Forelimb muscle (tissue), 1 donor: Measurements from ENCODE around the gene LIMK1. TPM values are rescaled to one million over a fixed set of nuclear protein-coding genes. Genes with fewer than 3 reads are reported as not detected.
"Not testable (repeated sequence)": the region's sequence is repeated elsewhere in the genome, so short reads cannot be mapped to it uniquely, and the experiment has no call there.

Experiments used
- DNase-seq: peaks from one replicate; pipeline ENCODE4 v3.0.0-alpha.2; 2013; ENCODE audit warnings: low read depth
- polyA plus RNA-seq: library from polyadenylated mRNA; unstranded; fragments of 120-200 nt; gene quantifications from one replicate; pipeline ENCODE4 v1.2.1, GENCODE V29; 2013; ENCODE audit not compliant: insufficient read length

The LIMK1 gene
- 13.9 TPM for polyA plus RNA-seq

DNA sequence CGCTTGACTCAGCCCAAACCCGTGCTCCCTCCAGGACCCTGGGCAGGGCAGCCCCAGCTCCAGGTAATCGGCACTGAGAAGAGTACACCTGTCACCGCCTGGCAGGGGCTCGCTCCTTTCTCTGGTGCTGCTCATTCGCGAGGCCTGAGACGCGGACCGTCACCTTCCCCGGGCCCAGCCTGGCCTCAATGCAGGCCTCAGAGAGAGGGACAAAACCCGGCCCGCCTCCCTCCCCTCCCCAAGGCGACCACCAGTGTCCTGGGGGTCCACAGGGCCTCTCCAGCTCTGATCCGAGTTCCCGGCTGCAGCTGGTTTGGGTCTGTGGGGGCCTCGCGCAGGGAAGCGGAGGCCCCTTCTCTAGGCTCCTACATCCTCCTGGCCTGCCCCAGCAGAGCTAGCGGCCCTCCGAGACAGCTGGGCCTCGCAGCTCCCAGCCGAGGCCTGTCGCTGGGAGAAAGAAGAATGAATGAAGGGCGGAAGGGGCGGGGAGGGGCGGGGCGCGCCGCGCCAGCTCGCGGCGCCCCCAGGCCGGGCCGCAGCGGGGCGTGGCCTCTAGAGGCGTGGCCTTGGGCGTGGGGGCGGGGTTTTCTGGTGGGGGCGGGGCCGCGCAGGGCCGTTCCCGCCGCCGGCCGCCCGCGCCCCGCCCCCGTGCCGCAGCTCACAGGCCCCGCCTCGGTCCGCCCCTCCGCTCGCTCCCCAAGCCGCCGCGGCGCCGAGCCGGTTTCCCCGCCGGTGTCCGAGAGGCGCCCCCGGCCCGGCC lies at the start of gene LIMK1:
Gene LIMK1 (plus strand): TSS at position 688 of the 760 bp plus-strand sequence. CDS start 187 bp downstream, outside the sequence.
- DNase-seq: no peak

DNA sequence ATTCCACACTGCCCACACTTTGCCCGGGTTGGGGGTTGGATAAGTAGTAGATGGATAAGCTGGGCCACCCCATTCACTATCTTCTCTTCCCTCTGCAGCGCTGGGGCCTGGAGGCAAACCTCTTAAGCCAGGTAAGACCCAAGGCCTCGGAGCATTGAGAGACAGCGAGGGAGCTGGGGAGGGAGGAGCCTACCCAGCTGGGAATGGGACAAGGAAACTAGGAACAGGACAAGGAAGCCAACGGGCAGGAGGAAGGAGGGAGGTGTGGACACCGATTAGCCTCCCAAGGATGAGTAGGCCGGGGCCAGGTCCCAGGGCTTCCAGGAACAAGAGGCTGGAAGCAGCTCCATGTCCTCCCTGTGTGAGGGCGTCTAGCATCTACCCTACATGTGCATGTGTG lies 46.0 kb upstream of the LIMK1 start:
- no peak for DNase-seq

DNA sequence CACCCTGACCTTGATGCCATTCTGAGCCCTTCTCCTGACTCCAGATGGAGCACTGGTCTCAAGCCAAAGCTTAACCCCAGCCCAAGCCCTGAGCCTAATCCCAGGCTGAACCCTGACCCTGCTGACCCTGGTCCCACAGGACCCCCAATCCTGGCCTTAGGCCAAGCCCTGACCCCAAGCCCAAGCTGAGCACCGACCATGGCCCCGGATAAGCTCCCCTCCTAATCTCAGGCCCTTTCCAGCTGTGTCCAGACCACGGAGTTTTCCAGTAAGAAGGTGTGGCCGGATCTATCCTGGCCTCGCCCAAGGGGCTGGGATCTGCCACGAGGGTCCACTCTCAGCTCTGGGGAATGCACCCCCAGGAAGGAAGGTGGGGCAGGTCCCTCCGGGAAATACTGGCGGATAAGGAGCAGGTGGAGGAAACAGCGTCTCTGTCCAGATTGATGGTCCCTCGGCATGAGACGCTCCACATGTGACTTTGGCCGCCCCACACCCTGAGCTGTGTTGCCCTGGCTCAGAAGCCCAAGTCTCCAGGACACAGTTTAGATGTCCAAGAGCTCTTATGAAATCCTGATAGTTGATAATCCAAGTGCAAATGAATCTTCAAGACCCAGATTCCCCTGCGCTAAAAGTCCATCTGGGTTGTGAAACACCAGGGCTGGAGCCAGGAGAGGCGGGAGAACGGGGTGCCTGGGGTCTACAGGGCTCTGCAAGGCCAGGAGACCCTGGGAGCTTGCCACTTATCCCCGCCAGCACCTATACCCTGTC lies 45.2 kb upstream of the LIMK1 start:
- DNase-seq: no peak

DNA sequence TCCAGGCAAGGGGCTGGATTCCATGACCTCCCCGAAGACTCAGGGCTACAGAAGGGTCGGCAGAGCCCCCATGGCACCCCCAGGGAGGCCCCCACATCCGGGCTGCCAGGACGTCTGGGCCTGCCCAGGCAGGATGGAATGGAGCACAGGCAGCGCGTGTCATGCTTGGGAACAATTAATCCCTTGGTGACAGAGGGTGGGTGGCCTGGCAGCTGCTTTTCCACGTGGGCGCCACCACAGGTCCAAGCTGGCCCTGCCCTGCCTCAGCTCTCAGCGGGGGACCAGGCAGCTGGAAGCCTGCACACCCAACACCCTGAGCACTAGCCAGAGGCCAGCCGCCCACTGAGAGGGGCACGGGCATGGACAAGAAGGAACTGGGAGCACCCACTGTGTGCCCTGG lies 44.3 kb upstream of the LIMK1 start:
- no peak for DNase-seq

DNA sequence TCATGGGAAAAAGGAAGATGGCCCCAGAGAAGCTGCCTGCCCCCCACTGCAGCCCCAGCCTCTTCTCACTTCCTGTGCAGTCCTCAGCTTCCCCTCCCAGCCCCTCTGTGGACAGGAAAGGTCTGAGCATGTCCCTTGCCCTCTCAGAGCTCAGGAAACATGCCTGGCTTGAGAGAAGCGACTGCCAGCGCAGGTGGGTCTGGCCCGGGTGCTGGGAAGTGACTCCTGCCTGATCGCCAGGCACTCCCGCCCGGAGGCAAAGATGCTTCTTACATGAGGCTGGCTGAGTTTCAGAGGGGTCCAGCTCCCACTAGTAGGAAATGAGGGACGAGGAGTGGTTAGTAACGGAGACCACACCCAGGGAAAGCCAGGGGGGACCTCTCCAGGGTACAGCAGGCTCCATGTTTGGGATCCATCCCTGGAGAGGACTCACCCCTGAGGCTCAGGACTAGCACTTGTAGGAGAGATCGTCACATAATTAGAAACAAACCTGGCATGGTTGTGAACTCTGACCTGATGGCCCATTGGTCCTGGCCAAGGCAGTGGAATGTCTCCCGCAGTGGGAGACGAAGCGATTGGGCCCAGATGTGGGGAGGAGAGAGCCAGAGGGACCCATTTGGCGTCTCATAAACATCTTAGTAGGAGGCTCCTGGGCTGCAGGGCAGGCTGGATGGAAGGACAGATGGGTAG lies 43.4 kb upstream of the LIMK1 start:
- DNase-seq: no peak

DNA sequence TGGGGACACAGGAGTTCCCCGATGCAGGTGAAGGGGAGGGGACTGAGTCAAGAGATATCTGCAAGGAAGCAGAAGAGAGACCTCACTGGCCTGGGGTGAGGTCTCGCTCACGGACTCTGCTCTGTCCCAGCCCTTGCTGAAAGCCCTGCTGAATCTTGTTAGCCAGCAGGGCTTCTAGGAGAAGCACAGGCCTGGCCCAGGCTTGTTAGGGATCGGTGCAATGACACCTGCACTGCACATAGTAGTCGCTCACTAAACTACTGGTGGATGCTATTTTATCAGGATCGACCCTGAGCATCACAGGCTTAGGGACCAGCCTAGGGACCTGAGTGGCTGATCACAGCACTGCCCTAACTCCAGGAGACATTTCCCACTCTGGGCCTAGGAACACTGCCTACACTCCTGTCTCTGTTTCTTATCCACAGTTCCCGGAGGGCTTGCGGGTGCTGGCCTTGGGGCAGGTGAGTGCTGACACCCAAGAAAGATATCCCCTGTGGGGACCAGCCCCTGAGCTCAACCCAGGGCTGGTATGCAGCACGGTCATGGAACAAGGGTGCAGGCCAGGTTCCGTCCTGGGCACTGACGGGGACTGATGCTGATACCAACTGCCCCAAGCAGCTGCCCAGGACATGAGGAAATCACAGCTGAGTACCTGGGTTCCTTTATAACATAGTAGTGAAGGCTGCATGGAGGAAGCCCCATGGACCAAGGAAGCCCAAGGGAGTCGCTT lies 42.6 kb upstream of the LIMK1 start:
- no peak for DNase-seq

DNA sequence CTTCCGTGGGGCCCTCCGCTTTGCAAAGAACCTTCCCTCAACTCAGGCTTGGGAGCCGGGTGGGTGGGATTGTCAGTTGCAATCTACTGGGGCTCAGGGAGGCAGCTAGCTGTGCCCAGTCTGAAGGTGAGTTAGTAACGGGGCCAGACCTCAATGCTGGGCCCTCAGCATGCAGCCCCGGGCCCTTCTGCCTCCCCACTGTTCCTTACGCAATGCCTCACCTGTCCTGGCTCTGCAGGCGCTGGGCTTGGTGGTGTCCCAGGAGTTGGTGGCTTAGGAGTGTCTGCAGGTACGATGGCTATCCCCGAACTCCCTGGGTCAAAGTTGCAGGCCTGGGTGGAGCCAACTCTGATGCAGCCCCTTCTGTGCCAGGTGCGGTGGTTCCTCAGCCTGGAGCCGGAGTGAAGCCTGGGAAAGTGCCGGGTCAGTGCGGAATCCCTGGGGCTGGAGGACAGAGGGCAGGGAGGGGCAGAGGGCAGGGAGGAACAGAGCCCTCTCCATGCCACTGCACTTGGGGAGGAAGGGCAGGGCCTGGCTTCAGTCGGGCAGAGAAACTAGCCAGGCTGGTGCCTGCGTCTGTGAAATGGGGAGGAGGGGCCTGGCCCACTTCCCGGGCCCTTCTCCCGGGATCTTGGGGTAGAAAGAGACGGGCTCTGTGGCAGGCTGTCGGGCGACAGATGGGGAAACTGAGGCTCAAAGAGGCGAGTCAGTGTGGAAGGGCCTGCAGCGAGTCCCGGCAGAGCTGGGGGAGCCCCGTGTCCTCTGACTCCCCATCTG lies 40.7 kb upstream of the LIMK1 start:
- no peak for DNase-seq

DNA sequence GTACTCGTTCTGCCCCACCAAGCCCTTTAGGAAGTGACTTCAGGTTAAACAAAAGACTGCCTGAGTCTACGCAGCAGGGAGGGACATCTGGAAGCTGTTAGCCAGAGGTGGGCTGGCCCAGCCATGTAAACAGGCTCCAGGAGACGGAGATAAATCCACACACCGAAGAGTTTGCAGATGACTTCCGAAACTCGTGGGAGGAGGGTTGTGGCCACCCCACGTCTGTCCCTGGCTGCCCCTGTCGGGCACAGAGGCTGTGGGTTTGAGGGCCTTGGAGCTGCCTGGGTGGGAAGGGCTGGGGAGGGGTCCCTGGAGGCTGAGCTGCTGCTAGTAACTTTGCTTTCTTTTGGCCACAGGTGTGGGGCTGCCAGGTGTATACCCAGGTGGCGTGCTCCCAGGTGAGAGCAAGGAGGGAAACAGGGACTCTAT lies 40.1 kb upstream of the LIMK1 start:
- DNase-seq: peak; percentile 34

DNA sequence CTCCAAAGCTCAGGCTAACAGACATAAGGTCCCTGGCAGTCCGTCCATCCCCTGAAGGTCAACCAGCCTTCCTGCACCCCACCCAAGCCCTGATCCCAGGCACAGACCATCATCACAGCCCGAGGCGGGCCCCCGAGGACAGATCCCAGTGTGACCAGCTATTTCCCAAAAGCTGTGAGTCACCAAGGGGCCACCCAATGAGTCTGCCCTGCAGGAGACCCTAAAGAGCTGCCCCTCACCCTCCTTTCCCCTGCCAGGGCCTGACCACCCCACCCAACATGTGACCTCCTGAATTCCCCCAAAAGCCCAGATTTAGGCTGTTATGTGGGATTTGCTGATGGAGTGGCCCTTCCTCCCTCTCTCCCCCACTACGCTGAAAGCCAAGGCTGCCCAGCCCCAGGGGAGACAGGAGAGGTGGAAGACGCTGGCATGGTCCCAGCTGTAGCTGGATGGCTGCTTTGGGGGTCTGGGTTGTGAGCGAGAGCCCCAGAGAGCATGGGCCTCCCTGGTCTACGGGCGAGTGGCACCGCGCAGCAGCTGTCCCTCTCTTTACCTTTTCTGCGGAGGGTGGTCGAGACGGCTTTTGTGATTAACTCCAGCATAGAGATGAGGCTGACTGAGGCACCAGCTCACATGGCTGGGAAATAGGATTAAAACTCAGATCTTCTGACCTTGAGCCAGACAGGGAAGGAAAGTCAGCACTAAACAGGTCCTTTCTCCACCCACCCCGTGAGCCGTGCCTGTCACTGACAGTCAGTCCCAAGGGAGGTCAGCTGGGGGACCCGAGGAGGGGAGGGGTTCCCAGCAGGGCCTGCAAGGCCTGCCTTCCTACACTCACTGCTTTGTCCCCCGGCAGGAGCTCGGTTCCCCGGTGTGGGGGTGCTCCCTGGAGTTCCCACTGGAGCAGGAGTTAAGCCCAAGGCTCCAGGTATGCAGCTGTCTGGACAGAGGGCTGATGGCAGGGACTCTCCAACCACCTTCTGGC lies 38.9 kb upstream of the LIMK1 start:
- no peak for DNase-seq

DNA sequence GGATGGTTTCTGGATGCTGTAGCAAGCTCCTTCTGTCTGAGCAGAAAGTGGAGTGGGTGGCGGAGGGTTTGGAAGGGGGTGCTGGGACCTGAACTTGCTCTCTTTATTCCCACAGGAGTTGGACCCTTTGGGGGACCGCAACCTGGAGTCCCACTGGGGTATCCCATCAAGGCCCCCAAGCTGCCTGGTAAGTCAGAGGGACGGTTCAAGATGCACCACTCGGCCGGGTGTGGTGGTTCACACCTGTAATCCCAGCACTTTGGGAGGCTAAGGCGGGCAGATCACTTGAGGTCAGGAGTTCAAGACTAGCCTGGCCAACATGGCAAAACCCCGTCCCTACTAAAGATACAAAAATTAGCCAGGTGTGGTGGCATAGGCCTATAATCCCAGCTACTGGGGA lies 37.0 kb upstream of the LIMK1 start:
- not testable (repeated sequence) for DNase-seq

DNA sequence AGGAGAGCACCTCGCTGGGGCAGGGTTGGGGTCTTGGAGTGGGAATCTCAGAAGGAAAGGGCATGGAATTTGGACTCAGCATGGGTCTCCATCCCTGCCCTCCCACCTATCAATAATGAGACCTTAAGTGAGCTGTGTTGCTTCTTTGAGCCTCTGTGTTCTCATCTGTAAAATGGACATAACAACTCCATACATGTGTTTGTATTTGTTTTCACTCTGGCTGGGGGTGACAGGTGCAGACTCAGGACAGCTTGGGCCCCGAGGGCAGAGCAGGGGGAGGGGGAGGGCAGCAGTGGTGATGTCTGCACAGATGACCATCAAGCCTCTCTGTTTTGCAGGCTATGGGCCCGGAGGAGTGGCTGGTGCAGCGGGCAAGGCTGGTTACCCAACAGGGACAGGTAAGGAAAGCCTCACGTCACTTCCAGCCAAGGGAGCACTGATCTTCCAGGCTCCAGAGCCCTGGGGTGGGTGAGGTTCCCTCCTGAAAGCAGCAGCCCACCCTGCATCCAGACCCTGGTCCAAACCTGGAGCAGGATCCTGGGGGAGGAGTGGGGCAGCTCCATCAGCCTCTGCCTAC lies 35.7 kb upstream of the LIMK1 start:
- DNase-seq: no peak

DNA sequence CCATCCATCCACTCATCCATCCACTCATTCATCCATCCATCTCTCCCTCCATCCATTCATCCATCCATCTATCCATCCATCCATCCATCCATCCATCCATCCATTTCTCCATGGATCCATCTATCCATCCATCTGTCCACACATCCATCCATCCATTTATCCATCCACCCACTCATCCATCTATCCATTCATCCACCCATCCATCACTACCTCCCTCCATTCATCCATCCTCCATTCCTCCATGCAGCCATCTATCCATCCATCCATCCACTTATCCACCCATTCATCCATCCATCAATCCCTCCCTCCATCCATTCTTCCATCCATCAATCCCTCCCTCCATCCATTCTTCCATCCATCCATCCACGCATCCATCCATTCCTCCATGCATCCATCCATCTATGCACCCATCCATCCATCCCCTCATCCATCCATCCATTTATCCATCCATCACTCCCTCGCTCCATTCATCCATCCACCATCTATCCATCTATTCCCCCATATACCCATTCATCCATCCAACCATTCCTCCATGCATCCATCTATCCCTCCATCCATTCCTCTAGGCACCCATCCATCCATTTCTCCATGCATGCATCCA lies 34.5 kb upstream of the LIMK1 start:
- DNase-seq: no peak

DNA sequence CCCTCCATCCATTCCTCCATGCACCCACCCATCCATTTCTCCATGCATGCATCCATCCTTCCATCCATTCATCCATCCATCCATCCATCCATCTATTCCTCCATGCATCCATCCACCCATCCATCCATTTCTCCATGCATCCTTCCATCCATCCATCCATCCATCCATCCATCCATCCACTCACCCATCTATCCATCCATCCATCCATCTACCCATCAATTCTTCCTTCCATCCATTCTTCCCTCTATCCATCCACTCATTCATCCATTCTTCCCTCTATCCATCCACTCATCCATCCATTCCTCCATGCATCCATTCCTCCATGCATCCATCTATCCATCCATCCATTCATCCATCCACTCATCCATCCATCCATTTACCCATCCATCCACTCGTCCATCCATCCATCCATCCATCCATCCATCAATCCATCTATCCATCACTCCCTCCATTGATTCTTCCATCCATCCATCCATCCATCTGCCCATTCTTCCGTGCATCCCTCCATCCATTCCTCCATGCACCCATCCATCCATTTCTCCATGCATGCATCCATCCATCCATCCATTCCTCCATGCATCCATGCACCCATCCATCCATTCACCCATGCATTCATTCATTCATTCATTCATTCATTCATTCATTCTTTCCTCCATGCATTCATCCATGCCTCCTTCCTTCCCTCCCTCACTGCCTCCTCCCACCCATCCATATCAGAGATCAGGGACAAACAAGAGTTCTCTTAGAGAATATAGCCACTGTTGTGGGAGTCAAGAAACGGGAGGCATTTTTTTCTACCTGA lies 33.4 kb upstream of the LIMK1 start:
- DNase-seq: no peak

DNA sequence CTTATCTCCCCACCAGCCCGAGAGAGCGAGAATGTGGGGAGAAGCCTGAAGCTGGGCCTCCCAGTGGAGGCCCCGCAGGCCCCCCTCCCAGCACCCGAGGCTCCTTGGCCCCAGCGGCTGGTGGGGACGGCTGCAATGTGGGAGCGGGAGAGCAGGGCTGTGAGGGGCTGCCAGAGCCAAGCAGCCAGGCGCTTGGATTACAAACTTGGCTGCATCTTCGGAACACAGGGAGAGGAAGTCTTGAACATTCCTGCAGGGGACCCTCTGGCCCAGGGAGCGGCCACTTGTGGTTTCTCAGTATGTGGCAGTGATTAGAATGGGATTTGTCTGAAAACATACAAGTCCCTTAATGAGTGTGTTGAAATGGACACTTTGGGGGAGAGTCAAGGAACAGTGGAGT lies 32.4 kb upstream of the LIMK1 start:
- DNase-seq: no peak

DNA sequence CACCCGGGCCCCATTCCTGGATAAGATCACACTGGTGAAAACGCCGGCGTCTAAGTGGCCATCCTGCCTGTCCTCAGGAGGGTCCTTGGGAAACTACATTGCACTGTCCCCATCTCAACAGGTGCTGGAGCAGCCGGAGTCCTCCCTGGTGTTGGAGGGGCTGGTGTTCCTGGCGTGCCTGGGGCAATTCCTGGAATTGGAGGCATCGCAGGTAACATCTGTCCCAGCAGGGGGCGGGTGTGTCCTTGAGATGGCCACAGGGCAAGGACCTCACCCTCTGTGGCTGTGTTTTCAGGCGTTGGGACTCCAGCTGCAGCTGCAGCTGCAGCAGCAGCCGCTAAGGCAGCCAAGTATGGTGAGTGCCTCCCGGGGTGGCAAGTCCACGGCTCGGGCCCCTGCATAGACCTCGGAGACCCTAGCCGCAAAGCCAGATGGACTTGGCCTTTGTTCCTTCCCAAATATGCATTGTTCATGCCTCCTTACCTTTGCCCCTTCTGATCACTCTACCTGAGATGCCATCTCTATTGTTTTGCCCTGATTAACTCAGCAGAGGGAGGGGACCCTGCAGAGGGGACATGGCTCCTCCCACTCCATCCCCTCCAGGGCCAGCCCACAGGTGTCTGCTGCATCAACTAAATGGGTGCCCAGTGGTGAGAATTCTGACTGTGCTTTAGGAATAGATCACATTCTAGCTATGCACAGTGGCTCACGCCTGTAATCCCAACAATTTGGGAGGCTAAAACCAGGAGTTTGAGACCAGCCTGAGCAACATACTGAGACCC lies 31.8 kb upstream of the LIMK1 start:
- DNase-seq: no peak

DNA sequence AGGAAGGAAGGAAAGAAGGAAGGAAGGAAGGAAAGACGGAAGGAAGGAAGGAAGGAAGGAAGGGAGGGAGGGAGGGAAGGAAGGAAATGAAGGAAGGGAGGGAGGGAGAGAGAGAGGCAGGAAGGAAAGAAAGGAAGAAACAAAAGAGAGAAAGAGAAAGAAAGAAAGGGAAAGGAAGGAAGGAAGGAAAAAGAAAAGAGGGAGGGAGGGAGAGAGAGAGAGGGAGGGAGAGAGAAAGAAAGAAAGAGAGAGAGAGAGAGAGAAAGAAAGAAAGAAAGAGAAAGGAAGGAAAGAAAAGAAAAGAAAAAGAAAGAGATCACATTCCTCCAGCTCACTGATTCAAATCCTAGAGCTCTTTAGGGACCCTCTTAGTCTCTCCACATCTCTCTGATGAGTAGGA lies 31.0 kb upstream of the LIMK1 start:
- DNase-seq: no peak

DNA sequence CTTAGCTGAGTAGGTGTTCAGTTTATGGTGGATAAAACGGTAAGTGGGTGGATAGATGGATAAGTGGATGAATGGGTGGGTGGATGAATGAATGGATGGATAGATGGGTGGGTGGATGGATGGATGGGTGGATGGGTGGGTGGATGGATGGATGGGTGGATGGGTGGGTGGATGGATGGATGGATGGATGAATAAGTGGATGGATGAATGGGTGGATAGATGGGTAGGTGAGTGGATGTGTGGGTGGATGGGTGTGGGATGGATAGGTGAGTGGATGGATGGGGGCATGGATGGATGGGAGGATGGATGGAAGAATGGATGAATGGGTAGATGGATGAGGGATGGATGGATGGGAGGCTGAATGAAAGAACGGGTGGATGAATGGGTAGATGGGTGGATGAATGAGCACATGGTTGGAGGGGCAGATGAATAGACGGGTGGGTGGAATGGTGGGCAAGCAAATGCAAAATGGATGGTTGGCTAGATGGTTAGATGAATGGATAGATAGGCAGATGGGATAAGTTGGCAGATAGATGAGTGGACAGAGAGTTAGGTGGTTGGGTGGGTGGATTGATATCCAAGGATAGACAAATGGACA lies 29.9 kb upstream of the LIMK1 start:
- no peak for DNase-seq
